HG03175 (cell line): ENCODE data around the gene KLHL8.
"Not testable (repeated sequence)": the region's sequence is repeated elsewhere in the genome, so short reads cannot be mapped to it uniquely, and the experiment has no call there.

ENCODE experiments used
- ATAC-seq: cut with Tn5 transposase; IDR thresholded peaks from one replicate; pipeline ENCODE4 v1.9.1; 2021; ENCODE audit warnings: mild to moderate bottlenecking, moderate library complexity; ENCODE audit not compliant: unreplicated experiment

The KLHL8 gene

DNA sequence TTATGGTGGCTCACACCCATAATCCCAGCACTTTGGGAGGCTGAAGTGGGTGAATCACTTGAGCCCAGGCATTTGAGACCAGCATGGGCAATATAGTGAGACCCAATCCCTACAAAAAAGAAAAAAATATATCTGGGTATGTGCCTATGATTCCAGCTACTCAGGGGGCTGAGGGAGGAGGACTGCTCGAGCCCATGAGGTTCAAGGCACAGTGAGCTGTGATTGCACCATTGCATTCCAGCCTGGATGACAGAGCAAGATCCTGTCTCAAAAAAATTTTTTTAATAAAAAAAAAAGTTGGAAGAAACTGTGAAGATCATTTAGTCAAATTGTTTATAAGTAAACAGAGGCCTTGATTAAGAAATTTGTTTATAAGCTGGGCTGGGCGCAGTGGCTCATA lies 39.7 kb downstream of the KLHL8 start:
- no peak for ATAC-seq

DNA sequence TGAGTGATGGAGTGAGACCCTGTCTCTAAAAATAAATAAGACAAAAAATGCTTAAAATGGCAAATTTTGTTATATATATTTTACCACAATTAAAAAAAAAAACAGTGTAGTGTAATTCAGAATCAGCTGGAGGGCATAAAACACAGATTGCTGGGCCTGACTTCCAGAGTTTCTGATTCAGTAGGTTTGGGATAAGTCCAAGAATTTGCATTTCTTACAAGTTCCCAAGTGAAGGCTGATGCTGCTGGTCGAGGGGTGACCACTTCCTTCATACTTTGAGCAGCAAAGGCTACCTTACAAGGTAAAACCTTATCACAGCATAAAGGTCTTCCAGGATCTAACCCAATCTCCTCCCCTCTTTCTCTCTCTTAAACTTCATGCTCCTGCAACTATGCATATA lies 40.7 kb downstream of the KLHL8 start:
- no peak for ATAC-seq

DNA sequence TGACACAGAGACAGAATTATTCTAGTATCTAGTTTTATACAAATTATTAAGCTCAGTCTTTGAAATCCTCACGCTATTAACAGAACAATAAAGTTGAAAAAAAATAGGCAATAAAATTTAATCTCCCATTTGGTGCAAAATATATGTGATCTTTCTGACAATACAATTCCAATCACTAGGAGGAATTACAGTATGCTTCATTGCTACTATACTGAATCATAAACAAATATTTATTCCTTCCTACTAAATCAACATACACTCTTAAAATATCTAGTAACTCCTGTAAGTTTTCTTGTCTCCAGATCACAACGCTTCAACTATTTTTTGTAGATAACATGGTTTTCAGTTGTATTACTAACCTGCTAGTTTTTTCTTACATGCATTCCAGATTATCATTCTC lies 45.7 kb downstream of the KLHL8 start:
- ATAC-seq, result no peak

DNA sequence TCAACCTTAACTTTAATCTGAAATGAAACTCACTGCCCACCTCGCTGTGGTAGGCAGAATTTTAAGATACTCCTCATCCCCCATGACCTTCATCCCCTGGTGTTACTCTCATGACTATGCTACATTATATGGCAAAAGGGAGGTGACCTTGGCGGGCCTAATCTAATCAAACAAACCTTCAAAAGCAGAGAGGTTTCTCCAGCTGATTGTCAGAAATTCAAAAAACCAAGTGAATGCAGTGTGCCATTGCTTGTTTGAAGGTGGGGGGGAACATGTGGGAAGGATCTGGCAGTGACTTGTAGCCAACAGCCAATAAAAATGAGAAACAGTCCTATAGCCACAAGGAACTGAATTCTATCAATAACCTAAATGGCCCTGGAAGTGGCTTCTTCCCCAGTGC lies 48.5 kb downstream of the KLHL8 start:
- ATAC-seq, result no peak

- no peak for ATAC-seq
Observed at GRCh38 chr4:87166296-87166854, 54.0 kb downstream of the KLHL8 start.

GRCh38 chr4:87165892-87166291 lies 54.5 kb downstream of the KLHL8 start:
- no peak for ATAC-seq

DNA sequence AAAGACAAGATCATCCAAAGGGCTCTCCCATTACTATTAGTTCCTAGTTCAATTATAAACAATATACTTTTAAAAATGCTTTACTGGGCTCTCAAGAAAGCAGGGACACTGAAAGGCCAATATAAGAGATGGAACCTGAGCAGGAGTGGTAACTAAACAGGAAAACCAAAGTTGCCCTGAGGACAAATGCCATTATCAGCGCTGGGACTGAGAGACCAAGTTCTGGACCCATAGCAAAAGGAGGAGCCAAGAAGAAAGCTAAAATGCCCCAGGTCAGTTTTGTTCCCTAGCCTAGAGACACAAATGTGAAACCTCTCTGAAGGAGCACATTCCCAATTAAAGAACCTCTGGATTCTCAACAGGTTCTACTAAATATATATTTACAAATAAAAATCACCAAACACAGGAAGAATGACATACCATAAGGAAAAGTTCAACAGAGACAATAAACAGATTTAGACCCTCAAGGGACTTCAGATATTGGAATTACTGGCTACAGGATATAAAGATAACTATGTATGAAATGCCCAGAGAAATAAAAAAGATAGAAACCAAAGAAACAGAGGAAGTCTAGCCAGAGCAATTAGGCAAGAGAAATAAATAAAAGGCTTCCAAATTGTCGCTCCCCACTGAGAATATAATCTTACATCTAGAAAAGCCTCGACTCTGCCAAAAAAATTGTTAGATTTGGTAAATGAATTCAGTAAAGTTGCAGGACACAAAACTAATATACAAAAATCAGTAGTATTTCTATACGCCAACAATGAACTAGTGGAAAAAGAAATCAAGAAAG lies 67.1 kb downstream of the KLHL8 start:
- ATAC-seq, result no peak

DNA sequence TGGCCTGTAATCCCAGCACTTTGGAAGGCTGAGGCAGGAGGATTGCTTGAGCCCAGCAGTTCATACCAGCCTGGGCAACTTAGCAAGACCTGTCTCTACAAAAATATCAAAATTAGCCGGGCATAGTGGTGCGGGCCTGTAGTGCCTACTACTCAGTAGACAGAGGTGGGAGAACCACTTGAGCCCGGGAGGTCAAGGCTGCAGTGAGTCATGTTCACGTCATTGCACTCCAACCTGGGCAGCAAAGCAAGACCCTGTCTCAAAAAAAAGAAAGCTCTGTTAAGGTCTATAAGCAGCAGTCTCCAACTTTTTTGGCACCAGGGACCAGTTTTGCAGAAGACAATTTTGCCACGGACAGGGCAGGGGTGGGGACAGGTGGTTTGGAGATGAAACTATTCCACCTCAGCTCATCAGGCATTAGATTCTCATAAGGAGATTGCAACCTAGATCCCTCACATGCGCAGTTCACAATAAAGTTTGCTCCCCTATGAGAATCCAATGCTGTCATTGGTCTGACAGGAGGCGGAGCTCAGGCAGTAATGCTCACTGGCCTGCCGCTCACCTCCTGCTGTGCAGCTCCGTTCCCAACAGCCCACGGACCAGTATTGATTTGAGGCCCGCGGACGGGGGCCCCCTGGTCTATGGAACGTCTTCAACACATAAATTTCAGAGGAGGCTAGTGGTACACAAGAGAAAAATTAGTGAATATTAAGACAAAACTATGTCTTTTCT lies 67.9 kb downstream of the KLHL8 start:
- no peak for ATAC-seq

DNA sequence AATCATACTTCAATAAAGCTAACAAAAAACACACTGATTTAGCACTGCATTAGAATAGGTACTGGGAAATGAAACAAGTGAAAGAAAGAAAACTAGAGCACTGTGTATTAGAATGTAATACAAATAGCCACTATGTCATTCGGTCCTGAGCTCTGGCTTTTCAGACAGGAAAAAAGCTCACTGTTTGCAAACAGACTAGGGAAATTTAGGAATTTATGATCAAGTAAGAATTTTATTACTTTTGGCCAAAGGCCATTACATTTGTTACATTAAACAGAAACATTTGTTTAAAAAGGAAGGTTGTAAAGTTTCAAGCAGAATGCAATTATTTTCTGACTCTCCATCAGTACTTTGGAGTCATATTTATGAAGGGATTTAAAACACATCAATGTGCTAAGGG lies 68.7 kb downstream of the KLHL8 start:
- no peak for ATAC-seq

- ATAC-seq, result peak; percentile 64
Observed at GRCh38 chr4:87150498-87151261, 69.7 kb downstream of the KLHL8 start.

- no peak for ATAC-seq
Observed at GRCh38 chr4:87147116-87147515, 73.3 kb downstream of the KLHL8 start.

DNA sequence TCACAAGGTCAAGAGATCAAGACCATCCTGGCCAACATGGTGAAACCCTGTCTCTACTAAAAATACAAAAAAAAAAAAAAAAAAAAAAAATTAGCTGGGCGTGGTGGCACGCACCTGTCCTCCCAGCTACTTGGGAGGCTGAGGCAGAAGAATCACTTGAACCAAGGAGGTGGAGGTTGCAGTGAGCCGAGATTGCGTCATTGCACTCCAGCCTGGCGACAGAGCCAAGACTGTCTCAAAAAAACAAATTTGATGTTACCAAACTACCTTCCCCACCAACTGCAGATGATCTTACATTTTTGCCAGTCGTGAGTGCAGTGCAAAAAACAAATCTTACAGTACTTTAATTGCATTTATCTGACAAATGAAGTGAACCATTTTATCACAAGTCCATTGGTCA lies 74.5 kb downstream of the KLHL8 start:
- not testable (repeated sequence) for ATAC-seq

DNA sequence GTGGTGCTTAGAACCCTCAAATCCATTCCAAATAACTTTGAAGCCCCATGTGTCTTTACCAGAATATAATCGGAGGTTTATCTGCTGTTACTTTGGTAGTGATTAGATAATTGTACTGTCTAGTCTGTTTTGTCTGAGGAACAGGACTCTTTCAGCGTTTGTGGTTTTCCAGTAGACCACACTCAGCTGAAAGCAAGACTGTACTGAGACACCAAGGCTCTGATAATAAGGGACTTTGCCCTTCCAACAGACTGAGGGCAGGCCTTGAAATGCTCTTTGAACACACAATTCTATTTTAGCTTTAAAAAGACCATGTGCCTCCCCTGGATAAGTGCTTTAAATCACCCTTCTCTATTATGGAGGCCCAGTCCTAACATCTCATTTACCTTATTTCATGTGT lies 76.1 kb downstream of the KLHL8 start:
- ATAC-seq, result no peak

DNA sequence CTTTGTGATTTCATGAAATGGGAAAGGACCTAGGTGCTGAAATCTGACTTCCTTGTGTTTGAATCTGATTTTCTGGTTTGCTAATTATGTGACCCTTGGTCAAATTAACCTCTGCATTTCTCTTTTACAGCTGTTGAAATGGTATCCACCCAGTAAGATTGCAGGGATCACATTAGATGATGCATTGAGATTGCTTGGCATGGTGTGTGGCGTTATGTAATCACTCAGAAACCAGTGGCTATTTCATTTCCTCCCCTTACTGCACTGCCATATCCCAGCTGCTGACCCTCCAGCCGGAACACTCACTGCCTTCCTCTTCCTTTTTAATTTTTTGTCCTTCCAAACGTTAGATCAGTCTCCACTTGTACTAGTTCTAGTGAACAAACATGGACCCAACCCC lies 79.0 kb downstream of the KLHL8 start:
- ATAC-seq, result no peak

GRCh38 chr4:87134122-87134521 lies 86.3 kb downstream of the KLHL8 start:
- ATAC-seq, result no peak

GRCh38 chr4:87133183-87133582 lies 87.2 kb downstream of the KLHL8 start:
- ATAC-seq, result no peak

GRCh38 chr4:87132035-87132434 lies 88.4 kb downstream of the KLHL8 start:
- no peak for ATAC-seq

- ATAC-seq, result no peak
Observed at GRCh38 chr4:87130985-87131703, 89.3 kb downstream of the KLHL8 start.

DNA sequence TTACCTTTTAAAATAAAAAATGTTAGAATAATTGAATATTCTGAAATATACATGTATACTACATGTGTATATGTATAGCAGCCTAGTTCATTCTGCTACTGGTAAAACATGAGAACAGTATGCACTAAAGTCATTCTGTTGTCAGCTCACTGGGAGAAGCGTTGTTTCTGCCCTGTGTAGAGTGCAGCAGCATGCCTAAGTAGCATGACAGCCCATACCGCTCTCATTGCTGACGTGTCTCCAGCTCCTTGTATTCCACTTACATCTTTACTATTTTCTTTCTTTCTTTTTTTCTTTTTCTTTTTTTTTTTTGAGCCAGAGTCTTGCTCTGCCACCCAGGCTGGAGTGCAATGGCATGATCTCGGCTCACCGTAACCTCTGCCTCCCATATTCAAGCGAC lies 90.7 kb downstream of the KLHL8 start:
- no peak for ATAC-seq

- ATAC-seq, result no peak
Observed at GRCh38 chr4:87128006-87128705, 92.3 kb downstream of the KLHL8 start.
